ENCODE measurements around the gene GTSE1. TPM values are rescaled to one million over a fixed set of nuclear protein-coding genes. Genes with fewer than 3 reads are reported as not detected.

GTSE1 gene
- total RNA-seq, 1 experiment from 2014 or later = 46.1 TPM

DNA sequence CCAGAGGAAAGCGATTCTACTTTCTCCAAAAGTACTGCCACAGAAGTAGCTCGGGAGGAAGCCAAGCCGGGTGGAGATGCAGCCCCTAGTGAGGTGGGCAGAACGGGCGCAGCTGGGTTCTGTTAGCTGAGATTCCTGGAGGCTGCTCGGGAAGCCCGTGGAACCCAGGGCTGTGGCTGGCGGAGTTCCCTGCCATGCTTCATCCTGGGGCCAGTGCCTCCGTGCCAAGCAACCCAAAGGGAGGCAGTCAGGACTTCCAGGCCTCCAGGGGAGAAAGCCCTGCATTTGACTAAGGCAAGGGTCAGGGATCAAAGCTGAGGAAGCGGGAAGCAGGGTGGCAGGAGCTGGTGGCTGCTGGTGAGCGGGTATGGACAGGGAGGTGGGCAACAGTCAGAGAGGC lies 32.1 kb downstream of the GTSE1 start:
- CTCF ChIA-PET = no interaction called here
- Histone ChIP-seq H3K36me3 (ENCODE audit: control insufficient read depth in 1 of 2, insufficient read depth in 2 of 2, low read length in 2 of 2) (peaks cover 36 to 39% of the 10 kb centered on the region in 2 experiments; a peak in 3 of 4 replicates), H3K4me1 (ENCODE audit: control insufficient read depth in 1 of 2, insufficient read depth in 2 of 2, low read length in 2 of 2) (no peaks in the 10 kb centered on the region), H3K9ac (ENCODE audit: low read length) (no peak overlapping the region), H3K4me3 (replicated peaks in 1 of 2; ENCODE audit: low read depth in 1 of 2, low read length in 2 of 2) (no peak overlapping the region), H3K27ac (ENCODE audit: low read depth, low read length) (no peak overlapping the region), H2AFZ (ENCODE audit: low read depth, low read length, poor library complexity, severe bottlenecking) (no peak overlapping the region), H3K27me3 (ENCODE audit: insufficient read depth, low read length) (no peaks in the 10 kb centered on the region), H3K9me2 (ENCODE audit: insufficient read depth) (no peaks in the 10 kb centered on the region), H3K9me3 (ENCODE audit: control insufficient read depth in 1 of 2, insufficient read depth in 1 of 2, low read depth in 1 of 2, low read length in 2 of 2) (no peaks in the 10 kb centered on the region), H4K20me1 (ENCODE audit: insufficient read depth) (no peaks in the 10 kb centered on the region), H3K79me2 (ENCODE audit: insufficient read depth, low read length) (no peaks in the 10 kb centered on the region), H3K4me2 (ENCODE audit: low read length) (no peak overlapping the region)
- TF ChIP-seq SP1 (IDR thresholded peaks at IDR 0.05; ENCODE audit: low read depth) = no peak
- TF ChIP-seq POLR2A (IDR thresholded peaks at IDR 0.05; ENCODE audit: borderline replicate concordance, extremely low read depth, insufficient read depth, insufficient read length) = no peak
- TF ChIP-seq SRF (IDR thresholded peaks at IDR 0.05; ENCODE audit: low read depth) = no peak
- TF ChIP-seq TCF7L2 (IDR thresholded peaks at IDR 0.05; ENCODE audit: borderline replicate concordance, extremely low read depth, insufficient read depth, insufficient read length) = no peak
- no peak for TF ChIP-seq ZNF274 (IDR thresholded peaks at IDR 0.05; ENCODE audit: low read depth, low read length)
- TF ChIP-seq, protein P1, sequence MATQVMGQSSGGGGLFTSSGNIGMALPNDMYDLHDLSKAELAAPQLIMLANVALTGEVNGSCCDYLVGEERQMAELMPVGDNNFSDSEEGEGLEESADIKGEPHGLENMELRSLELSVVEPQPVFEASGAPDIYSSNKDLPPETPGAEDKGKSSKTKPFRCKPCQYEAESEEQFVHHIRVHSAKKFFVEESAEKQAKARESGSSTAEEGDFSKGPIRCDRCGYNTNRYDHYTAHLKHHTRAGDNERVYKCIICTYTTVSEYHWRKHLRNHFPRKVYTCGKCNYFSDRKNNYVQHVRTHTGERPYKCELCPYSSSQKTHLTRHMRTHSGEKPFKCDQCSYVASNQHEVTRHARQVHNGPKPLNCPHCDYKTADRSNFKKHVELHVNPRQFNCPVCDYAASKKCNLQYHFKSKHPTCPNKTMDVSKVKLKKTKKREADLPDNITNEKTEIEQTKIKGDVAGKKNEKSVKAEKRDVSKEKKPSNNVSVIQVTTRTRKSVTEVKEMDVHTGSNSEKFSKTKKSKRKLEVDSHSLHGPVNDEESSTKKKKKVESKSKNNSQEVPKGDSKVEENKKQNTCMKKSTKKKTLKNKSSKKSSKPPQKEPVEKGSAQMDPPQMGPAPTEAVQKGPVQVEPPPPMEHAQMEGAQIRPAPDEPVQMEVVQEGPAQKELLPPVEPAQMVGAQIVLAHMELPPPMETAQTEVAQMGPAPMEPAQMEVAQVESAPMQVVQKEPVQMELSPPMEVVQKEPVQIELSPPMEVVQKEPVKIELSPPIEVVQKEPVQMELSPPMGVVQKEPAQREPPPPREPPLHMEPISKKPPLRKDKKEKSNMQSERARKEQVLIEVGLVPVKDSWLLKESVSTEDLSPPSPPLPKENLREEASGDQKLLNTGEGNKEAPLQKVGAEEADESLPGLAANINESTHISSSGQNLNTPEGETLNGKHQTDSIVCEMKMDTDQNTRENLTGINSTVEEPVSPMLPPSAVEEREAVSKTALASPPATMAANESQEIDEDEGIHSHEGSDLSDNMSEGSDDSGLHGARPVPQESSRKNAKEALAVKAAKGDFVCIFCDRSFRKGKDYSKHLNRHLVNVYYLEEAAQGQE (IDR thresholded peaks at IDR 0.05; ENCODE audit: low read depth) = no peak
- POLR2A ChIA-PET = no interaction called here
- DNase-seq (ENCODE audit: low read depth, low spot score) = no peak
- no peak for ATAC-seq
- intact Hi-C loops (cut with micrococcal nuclease) = no loop called here
- BruUV-seq (replicated peaks) = no TSS peak
- RAD21 ChIA-PET (ENCODE audit: low non-redundant PET in 1 of 2, low total read pairs in 2 of 2, uncharacterized antibody in 2 of 2, unreplicated experiment in 2 of 2) = no interaction called here

DNA sequence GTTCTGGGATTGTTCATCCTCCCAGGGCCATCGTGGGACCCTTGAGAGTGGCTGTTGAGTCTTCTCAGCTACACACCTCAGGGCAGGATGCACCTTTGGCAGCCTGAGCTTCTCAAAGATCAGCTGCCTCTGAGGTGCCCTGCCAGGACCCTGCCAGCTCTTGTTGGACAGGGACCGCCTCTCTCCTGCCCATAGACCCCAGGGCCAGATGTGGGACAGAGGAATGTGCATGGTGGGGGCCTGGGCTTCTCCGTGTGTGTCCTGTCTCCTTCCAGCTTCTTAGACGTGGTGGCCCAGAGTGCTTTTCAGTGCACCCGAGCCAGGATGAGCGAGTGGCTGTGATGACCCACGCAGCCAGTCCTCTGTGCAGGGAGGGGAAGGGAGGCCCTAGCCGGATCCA lies 32.9 kb downstream of the GTSE1 start:
- no TSS peak for BruUV-seq (replicated peaks)
- Histone ChIP-seq H3K79me2 (ENCODE audit: insufficient read depth, low read length) (no peaks in the 10 kb centered on the region), H3K4me3 (replicated peaks in 1 of 2; ENCODE audit: low read depth in 1 of 2, low read length in 2 of 2) (no peak overlapping the region), H3K4me1 (ENCODE audit: control insufficient read depth in 1 of 2, insufficient read depth in 2 of 2, low read length in 2 of 2) (peaks cover 0 to 5% of the 10 kb centered on the region in 2 experiments; a peak in 3 of 4 replicates), H3K27ac (ENCODE audit: low read depth, low read length) (no peak overlapping the region), H3K36me3 (ENCODE audit: control insufficient read depth in 1 of 2, insufficient read depth in 2 of 2, low read length in 2 of 2) (peaks cover 33 to 39% of the 10 kb centered on the region in 2 experiments; a peak in 3 of 4 replicates), H3K9ac (ENCODE audit: low read length) (no peak overlapping the region), H3K9me2 (ENCODE audit: insufficient read depth) (no peaks in the 10 kb centered on the region), H4K20me1 (ENCODE audit: insufficient read depth) (no peaks in the 10 kb centered on the region), H3K9me3 (ENCODE audit: control insufficient read depth in 1 of 2, insufficient read depth in 1 of 2, low read depth in 1 of 2, low read length in 2 of 2) (no peaks in the 10 kb centered on the region), H2AFZ (ENCODE audit: low read depth, low read length, poor library complexity, severe bottlenecking) (no peak overlapping the region), H3K4me2 (ENCODE audit: low read length) (no peak overlapping the region), H3K27me3 (ENCODE audit: insufficient read depth, low read length) (no peaks in the 10 kb centered on the region)
- ChIA-PET POLR2A (no interaction called here), CTCF (no interaction called here), RAD21 (ENCODE audit: low non-redundant PET in 1 of 2, low total read pairs in 2 of 2, uncharacterized antibody in 2 of 2, unreplicated experiment in 2 of 2) (no interaction called here)
- no peak for ATAC-seq
- DNase-seq (ENCODE audit: low read depth, low spot score) = no peak
- intact Hi-C loops (cut with micrococcal nuclease) = no loop called here
- TF ChIP-seq SIN3A (IDR thresholded peaks at IDR 0.05; ENCODE audit: low read depth) (no peak), JUND (IDR thresholded peaks at IDR 0.05) (no peak), ELF1 (IDR thresholded peaks at IDR 0.05; ENCODE audit: borderline replicate concordance, low read depth) (no peak), EZH2phosphoT487 (IDR thresholded peaks at IDR 0.05; ENCODE audit: borderline replicate concordance) (no peak), YY1 (IDR thresholded peaks at IDR 0.05; ENCODE audit: extremely low read depth, insufficient replicate concordance, low read depth, low read length) (no peak), TCF7L2 (IDR thresholded peaks at IDR 0.05; ENCODE audit: borderline replicate concordance, extremely low read depth, insufficient read depth, insufficient read length) (no peak), POLR2AphosphoS5 (IDR thresholded peaks at IDR 0.05; ENCODE audit: low read depth, low read length) (no peak)
- TF ChIP-seq, protein P1 (IDR thresholded peaks at IDR 0.05; ENCODE audit: low read depth) = no peak
- TF ChIP-seq, protein P2, sequence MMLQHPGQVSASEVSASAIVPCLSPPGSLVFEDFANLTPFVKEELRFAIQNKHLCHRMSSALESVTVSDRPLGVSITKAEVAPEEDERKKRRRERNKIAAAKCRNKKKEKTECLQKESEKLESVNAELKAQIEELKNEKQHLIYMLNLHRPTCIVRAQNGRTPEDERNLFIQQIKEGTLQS (IDR thresholded peaks at IDR 0.05) = no peak
- TF ChIP-seq, protein P3, sequence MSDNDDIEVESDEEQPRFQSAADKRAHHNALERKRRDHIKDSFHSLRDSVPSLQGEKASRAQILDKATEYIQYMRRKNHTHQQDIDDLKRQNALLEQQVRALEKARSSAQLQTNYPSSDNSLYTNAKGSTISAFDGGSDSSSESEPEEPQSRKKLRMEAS (IDR thresholded peaks at IDR 0.05) = no peak
